CD4-positive, alpha-beta T cell treated with Interleukin-15 for 4 hours (primary cell): ENCODE measurements around the gene STOM.
A peak's percentile ranks its signal among the peaks of the same experiment; 100 is the strongest.

Experiments used
- DNase-seq: peaks from one replicate; pipeline ENCODE4 v3.0.0-alpha.2; 2020; ENCODE audit warnings: low spot score

The STOM gene

GRCh38 chr9:121371495-121372061 lies 1.5 kb upstream of the STOM start:
- DNase-seq = no peak

- no peak for DNase-seq
Observed at GRCh38 chr9:121368745-121369144, 1.3 kb downstream of the STOM start.

GRCh38 chr9:121368138-121368522 lies 1.9 kb downstream of the STOM start:
- DNase-seq = no peak

GRCh38 chr9:121367306-121368137 lies 2.5 kb downstream of the STOM start:
- no peak for DNase-seq

GRCh38 chr9:121366611-121367192 lies 3.3 kb downstream of the STOM start:
- DNase-seq = no peak

GRCh38 chr9:121365564-121365963 lies 4.5 kb downstream of the STOM start:
- no peak for DNase-seq

GRCh38 chr9:121364886-121365285 lies 5.2 kb downstream of the STOM start:
- DNase-seq = no peak

GRCh38 chr9:121364077-121364476 lies 6.0 kb downstream of the STOM start:
- DNase-seq = no peak

- DNase-seq = no peak
Observed at GRCh38 chr9:121363622-121363961, 6.5 kb downstream of the STOM start.

GRCh38 chr9:121362813-121363621 lies 7.0 kb downstream of the STOM start:
- no peak for DNase-seq

- DNase-seq = no peak
Observed at GRCh38 chr9:121360601-121361374, 9.3 kb downstream of the STOM start.

GRCh38 chr9:121359351-121360294 lies 10.4 kb downstream of the STOM start:
- DNase-seq = no peak

- DNase-seq = no peak
Observed at GRCh38 chr9:121358751-121359150, 11.3 kb downstream of the STOM start.

- DNase-seq = peak; percentile 20
Observed at GRCh38 chr9:121357011-121357410, 13.0 kb downstream of the STOM start.

GRCh38 chr9:121354762-121355161 lies 15.3 kb downstream of the STOM start:
- DNase-seq = no peak

GRCh38 chr9:121354141-121354540 lies 15.9 kb downstream of the STOM start:
- no peak for DNase-seq

- DNase-seq = peak; percentile 77
Observed at GRCh38 chr9:121353241-121354061, 16.6 kb downstream of the STOM start.

GRCh38 chr9:121350993-121351561 lies 19.0 kb downstream of the STOM start:
- DNase-seq = no peak

GRCh38 chr9:121350036-121350435 lies 20.0 kb downstream of the STOM start:
- no peak for DNase-seq
